GM12878 (cell line): ENCODE measurements around the gene TXNDC8. TPM values are rescaled to one million over a fixed set of nuclear protein-coding genes. Genes with fewer than 3 reads are reported as not detected.

Experiments used
- ATAC-seq: fragments of 200-7000 bp; cut with Tn5 transposase; 3 replicates; pipeline ENCODE4 v1.9.1; 2020; ENCODE audit warnings: mild to moderate bottlenecking, moderate library complexity
- BruUV-seq: library from RNA; stranded (reverse); fragments of 400-500 nt; replicated peaks from 2 replicates; lab custom pipeline; 2021; lab: Mats Ljungman, UMichigan
- CTCF ChIA-PET: fragments of 300-600 bp; sonication (Branson Sonifier 250); formaldehyde crosslinking; extraction: SDS; loops from one replicate; lab custom pipeline; 2021; ENCODE audit warnings: inconsistent platforms; lab: Yijun Ruan, JAX
- POLR2A ChIA-PET: fragments of 350-600 bp; formaldehyde crosslinking; extraction: SDS; loops from one replicate; lab custom pipeline; 2021; ENCODE audit warnings: inconsistent platforms; lab: Charles Lee
- RAD21 ChIA-PET: fragments of 300-600 bp; sonication (Branson Sonifier 250); formaldehyde crosslinking; loops from one replicate; lab custom pipeline; 2023; ENCODE audit warnings: antibody characterized with exemption; ENCODE audit not compliant: unreplicated experiment; lab: Charles Lee
- SMC1A ChIA-PET: fragments of 300-600 bp; sonication (Branson Sonifier 250); formaldehyde crosslinking; loops from one replicate; lab custom pipeline; 2023; ENCODE audit not compliant: unreplicated experiment, uncharacterized antibody; lab: Charles Lee
- DNase-seq: peaks from one replicate; pipeline ENCODE4 v3.0.0-alpha.2; 2011; ENCODE audit warnings: low read depth, low spot score
- FAIRE-seq: peaks from 3 replicates; lab custom pipeline; 2011; peaks lifted over from hg19 to GRCh38; lab: Jason Lieb, UNC
- H2AFZ ChIP-seq: 2 replicates; pipeline ENCODE4 v1.6.0; 2011; ENCODE audit warnings: low read depth, low read length, control low read depth; ENCODE audit not compliant: control insufficient read depth
- H3K27ac ChIP-seq: 2 replicates; pipeline ENCODE4 v1.5.1; 2011; ENCODE audit warnings: control low read depth; ENCODE audit not compliant: control insufficient read depth, insufficient read depth
- H3K27me3 ChIP-seq, 2 experiments: replicated peaks in 1 of 2; 2 replicates each; pipeline versions ENCODE4 v1.6.0 to v1.6.1; 2011; ENCODE audit warnings: low read length in 1 of 2; ENCODE audit not compliant: control insufficient read depth in 2 of 2, insufficient read depth in 2 of 2
- H3K36me3 ChIP-seq, 2 experiments: 2 replicates each; pipeline ENCODE4 v1.5.1; 2011; ENCODE audit warnings: low read length in 1 of 2; ENCODE audit not compliant: control insufficient read depth in 2 of 2, insufficient read depth in 2 of 2
- H3K4me1 ChIP-seq: 2 replicates; pipeline ENCODE4 v1.6.1; 2011; ENCODE audit warnings: mild to moderate bottlenecking, low read length, moderate library complexity, mixed read lengths; ENCODE audit not compliant: control insufficient read depth, insufficient read depth
- H3K4me2 ChIP-seq: 2 replicates; pipeline ENCODE4 v1.6.0; 2011; ENCODE audit warnings: control low read depth; ENCODE audit not compliant: control insufficient read depth, insufficient read depth
- H3K4me3 ChIP-seq: fragments of 200-600 bp; sonication (generic); 2 replicates; pipeline ENCODE4 v1.5.1; 2016
- H3K79me2 ChIP-seq: 2 replicates; pipeline ENCODE4 v1.6.0; 2011; ENCODE audit warnings: low read length; ENCODE audit not compliant: control insufficient read depth, insufficient read depth
- H3K9ac ChIP-seq: 2 replicates; pipeline ENCODE4 v1.8.0; 2011; ENCODE audit warnings: low read length, control low read depth, mixed read lengths; ENCODE audit not compliant: control insufficient read depth, insufficient read depth
- H3K9me3 ChIP-seq: replicated peaks from 3 replicates; pipeline ENCODE4 v1.5.1; 2011; ENCODE audit warnings: mild to moderate bottlenecking, low read length; ENCODE audit not compliant: control insufficient read depth, insufficient read depth
- H4K20me1 ChIP-seq: 2 replicates; pipeline ENCODE4 v1.6.0; 2011; ENCODE audit not compliant: control insufficient read depth, insufficient read depth
- CUX1 ChIP-seq: IDR thresholded peaks from 2 replicates; pipeline ENCODE4 v1.6.1; 2012; ENCODE audit warnings: improper control_type of control experiment, low read depth, low read length; ENCODE audit not compliant: insufficient replicate concordance
- IKZF2 ChIP-seq, 2 experiments: fragments of 450-650 bp; IDR thresholded peaks; 2 replicates each; pipeline ENCODE4 v1.6.1; 2017; ENCODE audit warnings: mild to moderate bottlenecking in 2 of 2, moderate library complexity in 2 of 2
- MEF2A ChIP-seq: IDR thresholded peaks from 2 replicates; pipeline ENCODE4 v1.6.1; 2011; ENCODE audit warnings: low read depth, mild to moderate bottlenecking, low read length, moderate library complexity; ENCODE audit not compliant: insufficient read depth
- MYC ChIP-seq: IDR thresholded peaks from 2 replicates; pipeline ENCODE4 v1.6.1; 2011; ENCODE audit warnings: mild to moderate bottlenecking, low read length, moderate library complexity, inconsistent platforms; ENCODE audit not compliant: insufficient read depth, insufficient replicate concordance, insufficient read length, severe bottlenecking
- NRF1 ChIP-seq: conservative IDR thresholded peaks from 2 replicates; pipeline ENCODE4 v1.6.1; 2011; ENCODE audit warnings: mild to moderate bottlenecking, low read depth, low read length, improper control_type of control experiment
- RCOR1 ChIP-seq: conservative IDR thresholded peaks from 2 replicates; pipeline ENCODE4 v1.6.1; 2012; ENCODE audit warnings: low read depth, low read length, improper control_type of control experiment
- REST ChIP-seq: IDR thresholded peaks from 2 replicates; pipeline ENCODE4 v1.6.1; 2012; ENCODE audit warnings: mild to moderate bottlenecking, low read depth, low read length
- RUNX3 ChIP-seq: IDR thresholded peaks from 2 replicates; pipeline ENCODE4 v1.6.1; 2012; ENCODE audit warnings: low read length, inconsistent platforms
- SREBF2 ChIP-seq: IDR thresholded peaks from 2 replicates; pipeline ENCODE4 v1.6.1; 2012; ENCODE audit warnings: mild to moderate bottlenecking, low read length
- ZBTB4 ChIP-seq: fragments of 450-650 bp; formaldehyde crosslinking; IDR thresholded peaks from 2 replicates; pipeline ENCODE4 v1.4.0; 2022; ENCODE audit warnings: mild to moderate bottlenecking, moderate library complexity
- WGBS: methylation state at CpG from one replicate; pipeline ENCODE4 v1.1.6; 2016; ENCODE audit warnings: low lambda C conversion rate; ENCODE audit not compliant: insufficient replicate concordance, insufficient coverage; ENCODE audit errors: missing lambda C conversion rate; 5-methylcytosine and 5-hydroxymethylcytosine counted together
- in situ Hi-C: fragments of 300-500 bp; cut with MboI; formaldehyde crosslinking; loops from 9 replicates; pipeline ENCODE4 v1.14.3; 2018; ENCODE audit warnings: mixed read lengths
- intact Hi-C: fragments of 100-400 bp; cut with micrococcal nuclease; formaldehyde crosslinking; loops from one replicate; pipeline ENCODE4 v1.14.2; 2022; ENCODE audit not compliant: unreplicated experiment
- polyA plus RNA-seq, 11 experiments: library from polyadenylated mRNA; depleted of rRNA in 4 of 11; unstranded in 6 of 11; stranded (reverse) in 5 of 11; fragments of >200 nt; fragmentation: Nextera tagmentation in 4 of 11; fragmentation: Illumina TruSeq in 1 of 11; extraction: Ambion mirVana in 4 of 11; extraction: Trizol in 1 of 11; gene quantifications; 1 replicate in 1 of 11; 2 replicates in 10 of 11; pipeline versions ENCODE4 v1.2.1 to v1.2.3, GENCODE V29; 2011 to 2016; ENCODE audit warnings: inconsistent platforms in 2 of 11, missing spikeins in 2 of 11, low read depth in 1 of 11
- total RNA-seq, 4 experiments: library from RNA; depleted of rRNA in 3 of 4; stranded (reverse); fragments of >200 nt in 3 of 4; fragmentation: Illumina TruSeq in 1 of 4; extraction: Trizol in 1 of 4; gene quantifications; 2 replicates each; pipeline versions ENCODE4 v1.2.1 to v1.2.3, GENCODE V29; 2013 to 2021

The TXNDC8 gene
- total and polyA plus RNA-seq, 10 of the 15 experiments (the other 5 are each of a cell fraction or from before 2014, with no cell fraction given) = not detected

- TF ChIP-seq REST = no peak
- no peak for TF ChIP-seq IKZF2 (IDR thresholded peaks at IDR 0.05)
These were observed 76.0 kb downstream of the TXNDC8 start (continued) for GRCh38 chr9:110261632-110262031.

- in situ Hi-C loops = no loop called here
- Histone ChIP-seq H3K4me1 (peaks cover 21% of the 10 kb centered on the region), H4K20me1 (no peaks in the 10 kb centered on the region), H3K27me3 (no peaks in the 10 kb centered on the region), H3K36me3 (no peaks in the 10 kb centered on the region), H3K79me2 (peaks cover 16% of the 10 kb centered on the region), H3K27ac (no peak overlapping the region), H3K4me2 (no peak overlapping the region), H3K9ac (no peak overlapping the region), H2AFZ (no peak overlapping the region), H3K9me3 (no peaks in the 10 kb centered on the region), H3K4me3 (no peak overlapping the region)
- ChIA-PET SMC1A (no interaction called here), RAD21 (no interaction called here), POLR2A (no interaction called here), CTCF (no interaction called here)
- DNase-seq (no peak), FAIRE-seq (no peak), ATAC-seq (no peak)
- intact Hi-C loops = no loop called here
- WGBS = 39% methylated on average over 4 of the region's 4 CpGs
- no TSS peak for BruUV-seq
- TF ChIP-seq SREBF2 (no peak), NRF1 (no peak), ZBTB4 (CRISPR knock-in tag) (no peak), MYC (no peak), RCOR1 (no peak), MEF2A (no peak), CUX1 (no peak), RUNX3 (no peak)
These were observed 76.8 kb downstream of the TXNDC8 start for GRCh38 chr9:110260911-110261310.
